Right cardiac atrium (tissue), 5 donors: ENCODE data around the gene THSD4. TPM values are rescaled to one million over a fixed set of nuclear protein-coding genes. Genes with fewer than 3 reads are reported as not detected.

Experiments
- ATAC-seq, 2 donors: fragments of 200-7000 bp; cut with Tn5 transposase; one replicate each; pipeline versions ENCODE4 v1.8.0 to v1.9.1; 2020; ENCODE audit warnings: moderate library complexity in 2 of 2, mild to moderate bottlenecking in 1 of 2
- DNase-seq, 3 donors: peaks; one replicate each; pipeline ENCODE4 v3.0.0-alpha.2; 2020
- H3K27ac ChIP-seq: one replicate; pipeline ENCODE4 v1.5.1; 2013; ENCODE audit warnings: mild to moderate bottlenecking, low read length, control low read depth, moderate library complexity
- H3K27me3 ChIP-seq: one replicate; pipeline ENCODE4 v1.6.1; 2013; ENCODE audit not compliant: control insufficient read depth, insufficient read depth
- H3K4me1 ChIP-seq: one replicate; pipeline ENCODE4 v1.6.1; 2013; ENCODE audit warnings: low read length; ENCODE audit not compliant: control insufficient read depth, insufficient read depth
- H3K4me3 ChIP-seq: one replicate; pipeline ENCODE4 v1.5.1; 2013; ENCODE audit warnings: low read length, control low read depth
- H3K9me3 ChIP-seq: one replicate; pipeline ENCODE4 v1.6.1; 2013; ENCODE audit warnings: low read length; ENCODE audit not compliant: control insufficient read depth
- WGBS: extraction: QIAGEN DNeasy Blood & Tissue Kit; methylation state at CpG from one replicate; pipeline ENCODE4 v1.1.7; 2013; 5-methylcytosine and 5-hydroxymethylcytosine counted together
- intact Hi-C, 4 donors: fragments of 100-400 bp; cut with DNase I; formaldehyde crosslinking; loops; one replicate each; pipeline versions ENCODE4 v1.11.0 to v1.14.0; 2022 to 2023
- polyA plus RNA-seq: library from polyadenylated mRNA; stranded (reverse); fragments of 200-250 nt; gene quantifications from one replicate; pipeline ENCODE4 v1.2.3, GENCODE V29; 2013
- total RNA-seq, 4 donors: library from RNA; stranded (reverse); fragmentation: NEBNext Ultra II Directional; extraction: Animal tissue kit (Norgen Biotek cat#: 25700); gene quantifications; one replicate each; pipeline ENCODE4 v1.2.1, GENCODE V29; 2021
- donor health status: healthy with polysubstance abuse.
- donor health status: DM: no; HTN: yes; CAD: no.
- donor health status: DM: no; HTN: no; CAD: no.
- donor health status: DM: no; HTN: yes; CAD: no; lungs with severe emphysema.
- donor health status: DM: yes; HTN: yes; CAD: no.

The THSD4 gene
- total and polyA plus RNA-seq, 5 donors, result 40.5 to 93.8 (median 67.3) TPM

DNA sequence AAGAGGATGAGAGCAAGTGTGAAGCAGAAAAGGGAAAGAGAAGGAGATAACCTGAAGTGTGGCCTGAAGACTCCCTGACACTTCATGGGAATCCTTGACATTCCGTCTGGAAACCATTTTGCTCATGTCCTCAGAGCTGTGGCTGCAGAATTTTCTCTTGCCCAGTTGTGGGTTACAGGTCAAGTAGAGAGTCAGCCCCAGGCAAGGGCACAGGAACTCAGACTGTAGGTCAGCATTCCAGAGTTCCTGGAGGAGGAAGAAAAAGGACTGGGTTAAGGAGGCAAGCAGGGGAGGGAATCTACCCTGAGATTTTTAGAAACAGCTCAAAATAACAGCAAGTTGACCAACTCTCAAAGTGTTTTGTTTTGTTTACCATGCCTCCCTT, 4.1 kb upstream of the THSD4 start:
- Histone ChIP-seq H3K4me3 (no peak overlapping the region), H3K27ac (no peak overlapping the region), H3K4me1 (no peaks in the 10 kb centered on the region), H3K27me3 (no peaks in the 10 kb centered on the region), H3K9me3 (no peaks in the 10 kb centered on the region)
- ATAC-seq (no peak), DNase-seq (no peak)
- WGBS, result 67% methylated on average over 1 of the region's 1 CpG
- intact Hi-C loops, result loop anchor here (5.0 to 10.0 kb wide), 4 partner anchors 74 to 334 kb away; no protein-coding TSS in a partner anchor

DNA sequence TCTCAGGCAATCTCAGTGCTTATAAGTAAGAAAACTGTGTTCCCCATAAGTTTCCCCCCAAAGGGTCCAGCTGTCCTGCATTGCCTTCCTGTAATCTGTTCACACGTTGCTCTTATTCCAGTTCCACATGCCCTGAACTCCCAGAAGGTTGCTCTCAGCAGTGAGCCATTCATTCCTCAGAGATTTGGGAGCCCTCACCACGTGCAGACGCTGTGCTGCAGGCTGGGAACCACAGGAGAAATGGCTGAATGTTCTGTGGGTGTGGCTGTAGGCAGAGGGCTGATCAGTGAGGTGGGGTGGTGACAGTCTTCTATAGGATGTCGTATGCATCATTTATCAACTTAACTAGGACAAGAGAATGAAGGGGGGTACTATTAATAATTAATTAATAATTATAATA, 3.3 kb upstream of the THSD4 start:
- WGBS, result 43% methylated on average over 4 of the region's 4 CpGs
- Histone ChIP-seq H3K4me3 (no peak overlapping the region), H3K4me1 (no peaks in the 10 kb centered on the region), H3K27me3 (no peaks in the 10 kb centered on the region), H3K9me3 (no peaks in the 10 kb centered on the region), H3K27ac (no peak overlapping the region)
- intact Hi-C loops, result loop anchor here (5.0 to 10.0 kb wide), 4 partner anchors 73 to 333 kb away; no protein-coding TSS in a partner anchor
- ATAC-seq (no peak), DNase-seq (no peak)

DNA sequence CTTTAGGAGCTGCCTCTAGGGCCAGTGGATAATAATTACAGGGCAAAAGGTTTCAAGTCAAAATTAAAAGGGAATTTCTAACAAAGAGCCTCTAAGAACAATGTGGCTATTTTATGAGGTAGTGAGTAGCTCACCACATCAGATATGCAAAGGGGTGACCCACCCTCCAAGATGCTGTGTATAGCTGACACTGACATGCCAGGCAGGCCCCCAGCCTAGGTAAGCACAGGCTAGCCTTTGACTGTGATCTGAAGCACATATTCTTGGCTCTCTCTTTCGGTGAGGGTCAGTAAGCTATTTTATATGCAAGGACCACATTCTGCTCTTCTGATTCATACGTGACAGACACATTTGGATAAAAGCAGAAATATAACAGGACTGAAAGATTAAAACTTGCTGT, 2.8 kb upstream of the THSD4 start:
- Histone ChIP-seq H3K4me1 (no peaks in the 10 kb centered on the region), H3K27me3 (no peaks in the 10 kb centered on the region), H3K9me3 (no peaks in the 10 kb centered on the region), H3K4me3 (no peak overlapping the region), H3K27ac (no peak overlapping the region)
- intact Hi-C loops, result loop anchor here (5.0 to 10.0 kb wide), 4 partner anchors 72 to 332 kb away; no protein-coding TSS in a partner anchor
- DNase-seq (no peak), ATAC-seq (no peak)
- WGBS, result 86% methylated on average over 2 of the region's 2 CpGs

DNA sequence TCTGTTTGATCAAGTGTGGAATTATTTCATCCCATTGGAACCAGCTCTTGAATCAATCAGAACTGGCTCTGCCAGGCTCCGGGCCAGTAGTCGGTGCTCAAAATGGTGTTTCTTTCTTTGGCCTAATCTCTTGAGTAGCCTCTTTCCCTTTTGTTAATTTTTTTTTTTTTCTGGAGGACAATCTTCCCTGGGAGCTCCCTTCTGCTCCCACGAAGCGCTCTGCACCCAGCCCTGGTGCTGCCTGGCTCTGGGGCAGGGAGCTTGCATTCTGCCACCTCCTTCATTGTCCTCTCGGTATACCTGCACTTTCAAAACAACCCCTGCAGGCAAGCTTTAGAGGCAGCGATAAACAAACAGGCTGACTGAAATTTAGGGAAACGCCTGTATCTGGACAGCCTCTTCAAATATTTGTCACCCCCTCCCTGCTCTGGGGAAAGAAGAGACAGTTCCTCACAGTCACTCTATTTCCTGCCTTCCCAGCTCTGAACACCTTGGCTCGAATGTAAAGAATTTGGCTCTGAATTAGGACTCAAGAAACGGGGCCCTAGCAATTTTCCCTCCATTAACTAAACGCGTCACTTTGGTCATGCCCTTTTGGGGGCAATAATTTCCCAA, 1.1 kb upstream of the THSD4 start:
- Histone ChIP-seq H3K4me1 (no peaks in the 10 kb centered on the region), H3K27me3 (no peaks in the 10 kb centered on the region), H3K9me3 (no peaks in the 10 kb centered on the region), H3K4me3 (no peak overlapping the region), H3K27ac (peak overlapping the region; percentile 7)
- WGBS, result 70% methylated on average over 11 of the region's 11 CpGs
- intact Hi-C loops, result loop anchor here (5.0 to 10.0 kb wide), 4 partner anchors 71 to 331 kb away; no protein-coding TSS in a partner anchor
- no peak for ATAC-seq
- DNase-seq, result no peak

DNA sequence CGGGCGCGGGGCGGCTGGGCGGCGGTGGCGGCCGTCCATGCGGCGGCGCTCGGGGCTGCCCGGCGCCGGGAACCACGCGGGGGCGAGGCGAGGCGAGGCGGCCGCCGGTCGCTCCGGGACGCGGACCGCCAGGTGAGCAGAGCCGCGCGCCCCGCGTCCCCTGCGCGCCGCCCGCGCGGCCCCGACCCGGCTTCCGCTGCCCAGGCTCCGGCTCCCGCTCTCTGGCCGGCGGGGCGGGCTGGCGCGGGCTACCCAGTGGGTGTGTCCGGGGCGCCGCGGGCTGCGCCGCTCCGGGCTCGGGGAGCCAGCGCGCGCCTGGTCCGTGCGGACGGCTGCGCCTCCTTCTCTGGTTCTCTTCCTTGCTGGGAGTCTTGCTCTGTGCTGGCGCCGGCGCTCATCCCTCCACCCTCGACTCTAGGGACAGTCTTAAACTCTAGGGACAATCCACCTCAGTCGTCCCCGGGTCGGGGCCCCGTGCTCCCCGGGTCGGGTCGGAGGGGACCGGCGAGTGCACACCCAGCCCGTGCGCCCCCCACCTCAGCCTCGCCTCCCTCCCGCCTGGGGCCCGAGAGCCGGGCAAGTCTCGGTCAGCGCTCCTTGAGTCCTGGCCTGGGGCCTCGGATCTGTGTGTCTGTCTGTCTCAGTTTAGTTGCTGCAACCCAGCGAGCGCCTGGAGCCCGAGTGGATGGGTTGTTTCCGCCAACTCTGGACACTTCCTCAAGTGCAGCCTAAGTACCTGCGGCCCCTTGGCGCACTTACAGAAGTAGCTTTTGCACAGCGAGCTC, 488 bp downstream of the THSD4 start:
- intact Hi-C loops, result loop anchor here in 2 of 4 donors (5.0 to 10.0 kb wide), 3 partner anchors 69 to 329 kb away; no protein-coding TSS in a partner anchor
- Histone ChIP-seq H3K9me3 (no peaks in the 10 kb centered on the region), H3K4me1 (no peaks in the 10 kb centered on the region), H3K4me3 (peak overlapping the region; percentile 81), H3K27me3 (no peaks in the 10 kb centered on the region), H3K27ac (peak overlapping the region; percentile 92)
- ATAC-seq (peak; percentile 70 to 73), DNase-seq (peak; percentile 39 to 80 (median 78))
- WGBS, result 2% methylated on average over 93 of the region's 93 CpGs

DNA sequence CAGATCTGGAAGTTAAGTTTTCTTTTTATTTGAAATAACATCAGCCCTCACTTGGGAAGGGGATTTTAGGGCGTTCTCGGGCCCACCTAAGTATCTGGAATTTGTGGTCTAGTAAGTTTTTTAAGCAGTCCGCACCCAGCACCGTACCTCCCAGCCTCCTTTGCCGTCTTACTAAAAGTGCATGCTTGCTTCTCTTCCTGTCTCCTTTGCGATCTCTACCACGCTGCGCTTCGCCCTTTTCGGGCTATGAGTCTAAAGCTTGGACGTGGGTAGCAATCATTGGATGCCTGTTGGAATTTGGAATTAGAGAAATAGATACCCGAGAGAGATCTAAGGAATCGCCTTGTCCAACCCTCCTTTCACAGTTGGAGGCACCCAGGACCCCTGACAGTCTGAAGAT, 1.1 kb downstream of the THSD4 start:
- H3K4me1 ChIP-seq, result no peaks in the 10 kb centered on the region
- WGBS, result 37% methylated on average over 13 of the region's 13 CpGs
- intact Hi-C loops, result loop anchor here in 2 of 4 donors (5.0 to 10.0 kb wide), 3 partner anchors 68 to 328 kb away; no protein-coding TSS in a partner anchor
- peak overlapping the region; percentile 92 for H3K27ac ChIP-seq
- H3K9me3 ChIP-seq, result no peaks in the 10 kb centered on the region
- peak in 1 of 2 donors; percentile 17 for ATAC-seq
- no peaks in the 10 kb centered on the region for H3K27me3 ChIP-seq
- no peak for DNase-seq
- H3K4me3 ChIP-seq, result peak overlapping the region; percentile 81

DNA sequence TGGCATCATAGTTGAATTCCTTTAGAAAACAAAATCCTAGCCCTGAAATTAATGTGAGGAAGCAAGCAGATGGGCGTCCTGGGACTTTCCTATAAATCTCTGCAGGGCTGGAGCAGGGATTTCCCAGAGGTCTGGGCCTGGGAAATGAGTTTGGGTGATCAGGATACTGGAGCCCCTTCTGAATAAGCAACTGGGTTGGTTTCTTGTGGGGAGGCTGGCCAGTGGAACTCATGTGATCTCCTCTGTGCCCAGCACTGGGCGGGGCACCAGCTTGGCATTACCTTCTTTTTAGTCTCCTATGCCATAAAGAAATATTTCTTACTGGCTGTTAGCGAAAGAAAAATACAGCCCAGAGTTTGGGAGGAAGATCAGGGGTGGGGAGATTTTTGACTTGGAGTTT, 1.7 kb downstream of the THSD4 start:
- no peaks in the 10 kb centered on the region for H3K27me3 ChIP-seq
- peak overlapping the region; percentile 57 for H3K27ac ChIP-seq
- intact Hi-C loops, result loop anchor here in 2 of 4 donors (5.0 to 10.0 kb wide), 3 partner anchors 68 to 328 kb away; no protein-coding TSS in a partner anchor

DNA sequence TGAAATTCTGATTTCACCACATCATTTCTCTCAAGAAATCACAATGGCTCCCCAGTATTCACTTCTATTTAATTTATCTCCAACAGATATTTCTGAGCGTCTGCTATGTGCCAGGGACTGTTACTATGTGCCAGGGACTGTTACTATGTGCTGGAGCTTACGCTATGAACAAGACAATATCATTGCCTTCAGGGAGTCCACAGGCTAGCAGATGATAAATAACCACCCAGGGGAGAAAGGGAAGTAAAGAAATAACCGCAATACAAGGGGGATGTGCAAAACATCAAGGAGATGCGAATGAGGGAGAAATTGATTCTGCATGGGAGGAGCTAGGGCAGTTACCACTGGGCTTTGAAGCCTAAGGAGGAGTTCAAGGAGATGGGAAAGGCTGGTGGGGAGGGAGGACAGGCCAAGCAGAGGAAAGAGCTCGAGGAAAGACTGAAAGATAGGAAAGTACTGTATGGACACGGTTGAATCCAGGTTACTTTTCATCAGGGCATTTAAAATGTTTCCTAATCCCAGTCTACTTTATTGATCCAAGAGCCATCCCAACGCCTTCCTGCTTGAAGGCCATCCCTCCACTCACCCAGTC, 2.5 kb downstream of the THSD4 start:
- no peak for DNase-seq
- Histone ChIP-seq H3K4me3 (no peak overlapping the region), H3K27ac (peak overlapping the region; percentile 20), H3K4me1 (no peaks in the 10 kb centered on the region), H3K27me3 (no peaks in the 10 kb centered on the region), H3K9me3 (no peaks in the 10 kb centered on the region)
- intact Hi-C loops, result loop anchor here in 2 of 4 donors (5.0 to 10.0 kb wide), 3 partner anchors 67 to 327 kb away; no protein-coding TSS in a partner anchor
- no peak for ATAC-seq
- 74% methylated on average over 7 of the region's 7 CpGs for WGBS

More for the DNA sequence above, 1.7 kb downstream of the THSD4 start:
- 84% methylated on average over 3 of the region's 3 CpGs for WGBS
- peak overlapping the region; percentile 81 for H3K4me3 ChIP-seq
- DNase-seq, result no peak
- ATAC-seq, result no peak
- no peaks in the 10 kb centered on the region for H3K4me1 ChIP-seq
- H3K9me3 ChIP-seq, result no peaks in the 10 kb centered on the region

DNA sequence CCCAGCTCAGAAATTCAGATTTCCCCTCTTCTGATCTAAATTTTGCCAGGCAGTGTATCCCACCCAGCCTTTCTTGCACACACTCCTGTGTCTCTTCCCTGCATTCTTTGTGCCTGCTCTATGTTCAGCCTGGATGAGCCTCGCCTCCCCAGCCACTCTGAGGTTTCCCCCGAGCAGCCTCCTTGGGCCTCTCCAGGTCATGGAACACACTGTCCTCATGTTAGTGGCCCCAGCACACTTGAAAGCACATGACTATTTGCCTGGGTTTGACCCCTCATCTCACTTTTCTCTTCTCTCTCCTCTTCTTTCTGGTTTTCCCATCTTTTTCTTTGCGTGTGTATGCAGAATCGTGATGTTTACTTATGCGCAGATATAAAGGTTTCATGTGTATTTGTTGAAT, 3.1 kb downstream of the THSD4 start:
- no peak overlapping the region for H3K4me3 ChIP-seq
- no peaks in the 10 kb centered on the region for H3K9me3 ChIP-seq
- H3K27me3 ChIP-seq, result no peaks in the 10 kb centered on the region
- H3K27ac ChIP-seq, result peak overlapping the region; percentile 28
- DNase-seq (no peak), ATAC-seq (no peak)
- intact Hi-C loops, result loop anchor here in 2 of 4 donors (5.0 to 10.0 kb wide), 3 partner anchors 66 to 326 kb away; no protein-coding TSS in a partner anchor
- 87% methylated on average over 5 of the region's 5 CpGs for WGBS
- H3K4me1 ChIP-seq, result no peaks in the 10 kb centered on the region

DNA sequence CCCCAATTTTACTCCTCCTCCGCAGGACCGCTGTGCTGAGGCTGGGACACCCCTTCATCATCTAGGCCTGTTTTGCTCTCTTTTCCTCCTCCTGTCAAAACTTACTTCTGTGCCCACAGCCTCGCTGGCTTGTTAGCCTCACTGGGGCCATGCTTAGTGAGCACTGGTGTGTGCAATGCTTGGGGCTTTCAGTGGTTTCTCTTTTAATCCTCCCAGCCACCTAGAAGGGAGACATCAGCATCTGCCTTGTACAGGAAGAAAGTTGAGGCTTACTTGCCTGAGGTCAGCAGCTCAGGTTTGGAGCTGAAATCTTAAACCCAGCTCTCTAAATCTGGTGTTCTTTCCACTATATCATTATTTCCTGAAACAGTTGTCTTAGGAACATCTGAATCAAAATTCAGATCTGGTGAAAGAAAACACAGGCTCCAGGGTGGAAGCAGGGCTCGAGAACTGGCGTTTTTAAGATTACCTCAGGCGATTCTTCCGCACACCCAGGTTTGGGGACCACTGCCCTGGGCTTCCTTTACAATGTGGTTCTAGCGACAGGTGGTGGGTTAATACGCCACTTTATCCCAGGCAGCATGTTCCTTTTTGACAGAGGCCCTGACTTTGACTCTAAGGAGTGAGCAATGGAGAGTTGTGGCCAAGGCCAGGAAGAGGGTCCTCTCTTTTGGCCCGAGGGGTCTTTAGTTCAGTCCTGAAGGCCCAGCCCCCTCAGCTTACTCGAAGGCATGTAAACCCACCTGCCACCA, 3.8 kb downstream of the THSD4 start:
- ATAC-seq (no peak), DNase-seq (no peak)
- Histone ChIP-seq H3K27ac (peak overlapping the region; percentile 28), H3K4me3 (no peak overlapping the region), H3K27me3 (no peaks in the 10 kb centered on the region), H3K9me3 (no peaks in the 10 kb centered on the region), H3K4me1 (no peaks in the 10 kb centered on the region)
- intact Hi-C loops, result loop anchor here in 2 of 4 donors (5.0 to 10.0 kb wide), 3 partner anchors 66 to 326 kb away; no protein-coding TSS in a partner anchor
- WGBS, result 91% methylated on average over 11 of the region's 11 CpGs
